Stimulated activated CD8-positive, alpha-beta memory T cell treated with anti-CD3 and anti-CD28 coated beads, Interleukin-4, amount 100 ng/mL, for 24 hours (primary cell): ENCODE measurements around the gene MROH8.
A peak's percentile ranks its signal among the peaks of the same experiment; 100 is the strongest.
"Not testable (repeated sequence)": the region's sequence is repeated elsewhere in the genome, so short reads cannot be mapped to it uniquely, and the experiment has no call there.

Experiments used
- DNase-seq: peaks from one replicate; pipeline ENCODE4 v3.0.0-alpha.2; 2020; ENCODE audit warnings: low read depth

MROH8 gene

DNA sequence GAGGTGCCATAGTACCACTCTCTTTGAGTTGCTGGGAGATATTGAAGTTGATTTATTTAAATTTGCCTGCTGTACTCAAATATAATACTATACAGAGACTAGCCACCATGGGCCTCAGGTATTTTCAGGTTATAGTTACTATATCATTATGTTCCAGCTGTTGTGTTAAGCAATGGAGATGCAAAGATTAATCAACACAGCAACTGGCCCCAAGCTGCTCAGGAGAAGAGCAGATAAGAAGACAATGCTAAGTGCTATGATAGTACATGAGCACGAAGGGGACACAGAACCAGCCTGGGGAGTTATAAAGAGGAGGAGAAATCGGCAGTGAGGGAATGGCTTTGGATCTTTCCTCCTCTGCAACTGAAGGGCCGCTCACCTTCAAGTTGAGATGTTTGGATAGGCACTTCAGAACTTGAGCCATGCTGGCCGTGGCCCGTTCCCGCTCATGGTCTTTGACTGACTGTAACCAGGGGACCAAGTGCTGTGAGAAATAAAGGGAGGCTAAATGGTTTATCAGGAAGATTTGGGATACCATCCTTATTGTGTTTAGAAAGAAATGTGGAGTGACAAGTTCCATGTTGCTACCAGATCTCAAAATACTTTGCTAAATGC, 24.6 kb downstream of the MROH8 start:
- no peak for DNase-seq

DNA sequence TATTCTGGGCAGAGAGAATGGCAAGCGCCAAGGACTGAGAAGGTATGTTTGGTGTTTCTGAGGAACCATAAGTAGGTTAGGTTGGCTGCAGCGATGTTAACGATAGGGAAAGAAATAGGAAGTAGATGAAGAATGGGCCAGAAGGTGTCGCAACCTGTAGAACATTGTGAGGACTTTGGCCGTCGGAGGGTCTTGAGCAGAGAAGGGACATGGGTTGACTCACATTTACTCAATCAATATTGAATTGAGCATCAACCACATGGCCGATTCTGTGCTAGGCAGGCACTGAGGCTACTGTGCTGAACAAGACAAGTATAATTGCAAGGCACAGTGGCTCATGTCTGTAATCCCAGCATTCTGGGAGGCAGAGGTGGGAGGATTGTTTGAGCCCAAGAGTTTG, 27.1 kb downstream of the MROH8 start:
- no peak for DNase-seq

DNA sequence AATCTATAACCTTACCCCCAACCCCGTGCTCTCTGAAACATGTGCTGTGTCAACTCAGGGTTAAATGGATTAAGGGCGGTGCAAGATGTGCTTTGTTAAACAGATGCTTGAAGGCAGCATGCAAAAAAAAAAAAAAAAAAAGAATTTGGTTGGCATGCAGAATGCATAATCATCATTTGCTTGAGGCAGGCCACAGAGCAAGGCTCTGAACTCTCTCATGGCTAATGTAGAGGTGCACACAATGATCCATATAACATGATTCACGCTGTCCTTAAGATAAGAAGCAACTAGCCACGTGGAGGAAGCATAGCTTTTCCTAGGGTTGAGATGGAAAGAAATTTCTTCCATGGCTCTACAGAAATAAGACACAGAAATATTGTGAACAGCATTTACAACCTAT, 27.8 kb downstream of the MROH8 start:
- no peak for DNase-seq

DNA sequence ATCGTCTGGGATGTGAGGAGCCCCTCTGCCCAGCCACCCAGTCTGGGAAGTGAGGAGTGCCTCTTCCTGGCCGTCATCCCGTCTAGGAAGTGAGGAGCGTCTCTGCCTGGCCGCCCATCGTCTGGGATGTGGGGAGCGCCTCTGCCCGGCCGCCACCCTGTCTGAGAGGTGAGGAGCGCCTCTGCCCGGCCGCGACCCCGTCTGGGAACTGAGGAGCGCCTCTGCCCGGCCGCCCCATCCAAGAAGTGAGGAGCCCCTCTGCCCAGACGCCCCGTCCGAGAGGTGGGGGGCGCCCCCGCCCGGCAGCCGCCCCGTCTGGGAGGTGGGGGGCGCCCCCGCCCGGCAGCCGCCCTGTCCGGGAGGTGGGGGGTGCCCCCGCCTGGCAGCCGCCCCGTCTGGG, 28.5 kb downstream of the MROH8 start:
- DNase-seq = not testable (repeated sequence)

DNA sequence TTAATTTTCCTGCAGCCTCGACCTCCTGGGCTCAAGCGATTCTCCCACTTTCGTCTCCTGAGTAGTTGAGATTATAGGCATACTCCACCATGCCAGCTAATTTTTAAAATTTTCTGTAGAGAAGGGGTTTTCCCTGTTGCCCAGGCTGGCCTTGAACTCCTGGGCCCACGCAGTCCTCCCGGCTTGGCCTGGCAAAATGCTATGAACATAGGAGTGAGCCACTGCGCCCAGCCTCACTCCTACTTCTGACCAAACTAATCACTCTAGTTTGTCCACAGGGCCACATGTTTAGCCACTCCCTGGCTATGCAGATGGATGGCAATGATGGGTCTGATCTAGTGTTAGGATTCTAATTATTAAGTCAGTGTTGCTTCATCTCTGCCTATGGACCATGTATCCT, 32.1 kb downstream of the MROH8 start:
- DNase-seq = no peak

DNA sequence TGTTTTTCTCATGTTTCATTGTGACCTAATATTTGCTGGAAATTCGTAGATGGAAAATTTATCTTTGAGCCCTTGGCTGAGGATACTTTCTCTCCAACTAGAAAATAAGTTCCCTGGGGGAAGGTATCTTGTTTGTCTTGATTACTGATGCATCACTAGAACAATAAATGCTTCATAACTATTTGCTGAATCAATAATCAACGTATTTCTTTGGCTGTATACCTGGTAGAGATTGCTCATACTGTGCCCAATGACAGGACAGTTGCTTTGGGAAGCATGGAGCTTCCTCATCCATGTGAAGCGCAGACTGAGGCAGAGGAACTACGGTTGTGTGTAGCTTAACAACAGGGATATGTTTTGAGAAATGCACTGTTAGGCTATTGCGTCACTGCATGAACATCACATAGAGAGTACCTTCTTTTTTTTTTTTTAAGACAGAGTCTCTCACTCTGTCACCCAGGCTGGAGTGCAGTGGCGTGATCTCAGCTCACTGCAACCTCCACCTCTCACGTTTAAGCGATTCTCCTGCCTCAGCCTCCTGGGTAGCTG, 34.4 kb downstream of the MROH8 start:
- no peak for DNase-seq

DNA sequence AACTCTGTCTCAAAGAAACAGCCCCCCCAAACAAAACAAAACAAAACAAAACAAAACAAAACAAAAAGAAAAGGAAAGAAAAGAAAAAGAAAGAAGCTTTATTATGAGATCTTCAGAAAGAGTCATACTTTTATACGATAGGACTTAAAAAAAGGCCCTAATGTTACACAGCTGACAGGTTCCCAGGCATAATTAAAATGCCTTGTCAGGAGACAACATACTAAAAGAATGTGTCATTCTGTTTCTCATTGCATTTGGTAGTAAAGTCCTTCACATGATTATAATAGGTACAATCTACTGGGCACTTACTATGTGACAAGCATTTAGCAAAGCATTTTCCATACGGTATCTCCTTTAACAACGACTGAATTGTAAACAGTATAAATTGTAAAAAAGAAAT, 36.6 kb downstream of the MROH8 start:
- DNase-seq = no peak

DNA sequence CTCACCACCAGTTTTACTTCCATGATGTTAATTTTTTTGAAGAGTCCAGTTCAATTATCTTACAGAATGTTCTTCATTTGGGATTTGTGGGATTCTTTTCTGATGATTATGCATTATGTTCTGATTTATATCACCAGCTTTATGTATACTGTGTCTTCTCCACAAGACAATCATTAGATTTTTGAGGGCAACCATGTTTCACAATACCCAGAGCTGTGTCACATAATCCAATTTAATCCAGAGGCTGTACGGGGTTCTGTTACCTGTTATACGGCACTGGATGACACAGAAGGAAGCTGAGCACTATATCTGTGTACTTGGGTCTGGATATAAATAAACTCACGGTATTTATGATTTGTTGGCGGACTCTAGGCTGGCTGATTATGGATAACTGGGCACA, 41.8 kb downstream of the MROH8 start:
- DNase-seq = no peak

DNA sequence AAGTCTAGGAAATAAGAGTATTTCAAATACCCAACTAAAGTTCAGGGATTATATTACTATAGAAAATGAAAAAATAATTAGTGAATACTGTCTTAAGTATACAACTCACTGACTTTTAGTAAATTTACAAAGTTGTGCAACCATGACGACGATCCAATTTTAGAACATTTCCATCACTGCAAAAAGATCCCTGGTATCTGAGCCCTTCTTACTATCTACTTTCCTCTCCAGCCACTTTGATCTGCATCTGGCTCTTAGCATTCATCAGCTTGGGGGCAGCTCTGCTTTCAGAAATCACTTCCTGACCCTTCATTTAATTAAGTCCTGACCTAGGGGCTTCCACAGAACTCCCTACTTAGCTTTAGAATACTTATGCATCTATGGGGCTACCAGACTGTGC, 45.4 kb downstream of the MROH8 start:
- no peak for DNase-seq

DNA sequence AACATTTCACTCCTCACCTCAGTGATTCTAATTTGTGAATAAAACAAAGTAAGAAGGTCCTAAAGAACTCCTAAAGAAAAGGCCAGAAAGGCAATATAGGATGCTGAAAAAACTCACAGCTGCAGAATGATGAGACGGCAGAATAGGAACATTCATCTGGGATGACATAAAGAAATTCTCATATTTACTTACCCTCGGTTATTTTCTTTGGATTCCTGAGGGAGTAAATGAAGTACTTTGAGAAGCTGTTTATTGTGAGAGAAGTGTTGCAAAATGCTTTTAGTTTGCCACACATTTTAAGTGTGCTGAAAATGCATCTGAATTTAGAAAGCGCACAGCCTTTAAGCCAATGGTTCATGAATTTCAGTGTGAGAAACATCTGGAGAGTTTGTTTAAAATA, 47.9 kb downstream of the MROH8 start:
- no peak for DNase-seq

DNA sequence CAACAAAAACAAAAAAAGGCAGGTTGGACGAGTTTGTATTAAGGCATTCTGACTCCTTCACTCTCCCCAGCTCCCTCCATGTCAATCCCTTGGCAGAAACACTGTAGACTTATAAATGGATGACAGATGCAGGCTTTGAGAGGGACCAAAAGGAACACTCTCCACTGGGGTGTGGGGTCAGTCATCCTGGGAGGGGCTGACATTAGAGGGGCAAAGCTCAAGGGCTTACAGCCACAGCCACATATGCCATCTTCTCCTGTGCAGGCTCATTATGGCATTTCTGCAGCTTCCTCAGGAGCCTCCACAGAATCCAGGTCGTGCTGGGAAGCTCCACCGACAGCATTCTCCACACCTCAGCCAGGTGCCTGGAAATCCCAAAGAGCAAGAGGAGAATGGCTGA, 50.5 kb downstream of the MROH8 start:
- no peak for DNase-seq

DNA sequence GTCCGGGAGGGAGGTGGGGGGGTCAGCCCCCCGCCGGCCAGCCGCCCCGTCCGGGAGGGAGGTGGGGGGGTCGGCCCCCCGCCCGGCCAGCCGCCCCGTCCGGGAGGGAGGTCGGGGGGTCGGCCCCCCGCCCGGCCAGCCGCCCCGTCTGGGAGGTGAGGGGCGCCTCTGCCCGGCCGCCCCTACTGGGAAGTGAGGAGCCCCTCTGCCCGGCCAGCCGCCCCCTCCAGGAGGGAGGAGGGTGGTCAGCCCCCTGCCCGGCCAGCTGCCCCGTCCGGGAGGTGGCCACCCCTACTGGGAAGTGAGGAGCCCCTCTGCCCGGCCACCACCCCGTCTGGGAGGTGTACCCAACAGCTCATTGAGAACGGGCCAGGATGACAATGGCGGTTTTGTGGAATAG, 53.1 kb downstream of the MROH8 start:
- DNase-seq = not testable (repeated sequence)

DNA sequence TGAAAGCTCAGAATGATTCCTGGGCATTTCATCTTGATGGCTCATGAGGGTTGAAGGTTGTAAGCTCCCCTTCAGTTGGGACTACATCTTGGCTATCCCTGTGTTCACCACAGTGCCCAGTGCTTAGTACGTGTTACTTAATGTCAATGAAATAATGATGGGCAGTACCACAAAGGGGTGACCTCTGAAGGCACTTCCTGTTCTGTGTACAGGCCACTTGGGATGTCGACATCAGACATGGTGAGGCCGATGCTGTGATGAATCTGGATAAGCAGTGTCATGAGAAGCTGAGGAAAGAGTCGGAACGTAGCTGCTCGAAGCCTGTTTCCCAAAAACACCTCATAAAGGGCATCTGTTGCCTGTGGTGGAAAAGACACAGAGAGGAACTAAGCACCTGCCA, 55.9 kb downstream of the MROH8 start:
- no peak for DNase-seq

DNA sequence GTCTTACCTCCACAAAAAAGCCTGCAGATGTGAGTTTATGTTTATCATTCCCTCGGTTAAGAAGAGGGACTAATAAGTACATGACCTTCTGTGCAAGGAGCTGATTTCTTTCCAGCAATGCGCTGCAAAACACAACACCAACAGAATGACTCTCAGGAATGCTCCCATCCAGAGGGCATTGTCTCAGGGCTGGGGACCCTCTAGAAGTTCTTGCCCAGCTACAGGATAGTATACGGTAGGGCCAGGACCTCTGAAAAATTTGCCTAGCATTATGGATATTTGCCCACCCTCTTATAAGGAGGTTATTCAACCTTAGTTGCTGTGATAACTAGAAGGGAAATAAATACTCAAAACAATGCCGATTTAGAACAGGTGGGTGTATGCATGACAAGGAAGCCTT, 58.9 kb downstream of the MROH8 start:
- no peak for DNase-seq

DNA sequence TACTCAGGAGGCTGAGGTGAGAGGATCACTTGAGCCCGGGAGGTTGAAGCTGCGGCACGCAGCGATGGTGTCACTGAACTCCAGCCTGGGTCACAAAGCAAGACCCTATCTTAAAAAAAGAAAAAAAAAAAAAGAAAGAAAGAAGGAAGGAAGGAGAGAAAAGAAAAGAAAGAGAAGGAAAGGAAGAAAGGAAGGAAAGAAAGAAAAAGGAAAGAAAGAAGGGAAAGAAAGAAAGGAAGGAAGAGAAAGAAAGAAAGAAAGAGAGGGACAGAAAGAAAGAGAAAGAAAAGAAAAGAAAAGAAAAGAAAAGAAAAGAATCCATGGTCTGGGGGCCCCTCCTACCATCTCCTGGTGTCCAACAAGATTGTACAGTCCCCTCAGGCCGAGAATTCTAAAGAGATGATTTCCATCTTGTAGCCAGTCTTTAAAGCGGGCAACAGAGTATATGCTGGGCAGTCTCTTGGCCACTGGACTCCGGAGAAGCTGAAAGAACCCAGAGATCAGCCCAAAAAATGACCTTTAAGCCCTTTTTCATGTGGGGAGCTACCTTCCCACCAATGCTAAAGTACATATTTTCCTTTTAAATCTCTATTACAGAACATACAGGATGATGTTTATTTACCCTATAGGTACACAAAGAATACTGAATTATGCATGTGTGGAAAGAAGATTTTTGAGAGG, 59.9 kb downstream of the MROH8 start:
- DNase-seq = no peak

DNA sequence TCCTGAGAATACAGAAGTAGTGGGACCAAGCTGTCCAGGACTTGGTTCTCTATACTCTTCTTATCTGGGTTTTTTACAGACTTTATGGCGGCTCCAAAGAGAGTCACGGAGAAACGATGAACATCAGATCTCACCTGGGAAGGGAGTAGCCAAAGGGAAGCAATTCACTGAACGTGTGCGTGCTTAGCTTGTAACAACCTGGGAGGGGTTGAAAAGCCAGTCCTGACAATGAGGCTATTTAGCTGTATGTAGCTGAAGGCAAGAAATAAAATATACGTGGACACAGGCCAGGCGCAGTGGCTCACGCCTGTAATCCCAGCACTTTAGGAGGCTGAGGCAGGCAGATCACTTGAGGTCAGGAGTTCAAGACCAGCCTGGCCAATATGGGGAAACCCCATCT, 65.3 kb downstream of the MROH8 start:
- no peak for DNase-seq

DNA sequence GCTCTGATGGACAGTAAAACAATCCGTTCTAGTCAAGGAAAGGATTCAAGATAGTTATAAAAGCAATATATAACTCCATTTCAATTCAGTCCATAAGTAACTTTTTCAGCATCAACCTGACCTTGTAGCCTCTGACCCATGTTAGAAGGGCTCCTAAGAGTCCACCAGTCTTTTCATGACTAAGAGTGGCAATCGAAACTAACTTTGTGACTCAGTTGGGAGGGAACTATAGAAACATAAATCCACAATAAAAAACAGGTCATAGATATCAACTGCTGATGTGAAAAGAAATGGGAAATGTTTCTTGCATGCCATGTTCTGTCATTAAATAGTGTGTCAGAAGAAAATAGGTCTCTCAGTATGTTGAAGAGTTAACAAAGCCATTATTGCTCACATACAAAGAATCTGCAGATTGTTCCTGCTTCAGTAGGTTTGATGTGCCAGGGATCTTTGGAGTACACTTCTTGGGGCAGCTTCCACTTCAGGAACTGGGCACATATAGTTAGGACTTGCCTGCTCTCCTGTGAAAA, 67.4 kb downstream of the MROH8 start:
- no peak for DNase-seq

DNA sequence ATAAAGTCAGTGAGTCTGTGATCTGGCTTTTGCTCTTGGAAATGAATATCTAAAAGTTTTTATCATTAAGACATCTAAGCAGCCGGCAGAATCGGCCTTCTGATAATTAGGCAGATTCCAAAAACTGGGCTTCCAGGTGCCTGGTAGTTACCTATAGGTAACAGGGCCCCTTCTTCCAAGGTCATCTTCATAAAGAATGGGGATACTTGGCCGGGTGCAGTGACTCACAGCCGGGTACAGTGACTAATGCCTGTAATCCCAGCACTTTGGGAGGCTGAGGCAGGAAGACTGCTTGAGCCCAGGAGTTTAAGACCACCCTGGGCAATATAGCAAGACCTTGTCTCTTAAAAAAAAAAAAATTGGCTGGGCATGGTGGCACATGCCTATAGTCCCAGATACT, 70.7 kb downstream of the MROH8 start:
- DNase-seq = no peak

DNA sequence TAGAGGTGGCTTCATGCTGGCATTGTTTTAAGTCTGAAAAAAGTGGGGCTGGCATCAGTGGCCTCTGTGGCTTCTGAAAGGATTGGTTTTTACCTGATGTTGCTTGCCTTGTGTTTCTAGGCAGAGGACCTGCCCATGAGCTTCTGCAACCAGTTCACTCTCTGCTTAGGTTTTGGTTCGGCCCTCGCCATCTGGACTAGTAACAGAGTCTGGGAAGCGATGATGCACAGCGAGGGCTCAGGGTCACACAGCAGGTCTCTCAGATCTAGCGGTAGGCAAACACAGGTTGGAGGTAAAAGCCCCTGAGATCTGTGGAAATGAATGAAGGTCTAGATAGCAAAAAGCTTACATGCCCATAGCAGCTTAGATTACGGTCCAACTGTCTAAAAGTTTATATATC, 76.8 kb downstream of the MROH8 start:
- DNase-seq = no peak

DNA sequence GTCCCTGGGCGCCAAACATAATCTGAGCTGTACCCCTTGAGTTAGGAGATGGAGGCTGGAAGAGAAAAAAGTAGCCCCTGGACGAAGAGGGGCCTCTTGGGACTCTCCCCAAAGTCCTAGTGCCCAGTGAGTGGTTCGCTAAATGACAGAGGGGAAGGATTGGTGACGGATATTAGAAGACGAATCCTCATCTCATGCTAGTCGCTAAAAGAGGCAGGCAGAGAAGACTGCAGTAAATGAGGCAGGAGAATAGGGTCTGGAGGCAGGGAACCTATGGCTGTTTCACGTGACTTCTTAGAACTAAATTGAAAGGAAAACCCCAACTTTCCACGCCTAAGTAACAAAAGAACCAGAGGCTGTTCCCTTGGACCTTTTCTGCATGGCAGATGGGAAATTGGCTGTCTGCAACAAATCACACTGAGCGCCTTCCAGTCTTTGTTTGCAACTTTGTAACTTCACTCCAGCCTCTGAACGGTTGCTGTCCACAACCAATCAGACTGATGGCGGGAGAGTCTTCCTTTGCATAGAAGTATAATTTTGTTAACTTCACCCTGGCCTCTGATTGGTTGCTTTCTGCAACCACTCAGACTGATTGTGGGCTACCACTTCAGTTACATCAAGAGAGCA, 82.8 kb downstream of the MROH8 start:
- DNase-seq = no peak

DNA sequence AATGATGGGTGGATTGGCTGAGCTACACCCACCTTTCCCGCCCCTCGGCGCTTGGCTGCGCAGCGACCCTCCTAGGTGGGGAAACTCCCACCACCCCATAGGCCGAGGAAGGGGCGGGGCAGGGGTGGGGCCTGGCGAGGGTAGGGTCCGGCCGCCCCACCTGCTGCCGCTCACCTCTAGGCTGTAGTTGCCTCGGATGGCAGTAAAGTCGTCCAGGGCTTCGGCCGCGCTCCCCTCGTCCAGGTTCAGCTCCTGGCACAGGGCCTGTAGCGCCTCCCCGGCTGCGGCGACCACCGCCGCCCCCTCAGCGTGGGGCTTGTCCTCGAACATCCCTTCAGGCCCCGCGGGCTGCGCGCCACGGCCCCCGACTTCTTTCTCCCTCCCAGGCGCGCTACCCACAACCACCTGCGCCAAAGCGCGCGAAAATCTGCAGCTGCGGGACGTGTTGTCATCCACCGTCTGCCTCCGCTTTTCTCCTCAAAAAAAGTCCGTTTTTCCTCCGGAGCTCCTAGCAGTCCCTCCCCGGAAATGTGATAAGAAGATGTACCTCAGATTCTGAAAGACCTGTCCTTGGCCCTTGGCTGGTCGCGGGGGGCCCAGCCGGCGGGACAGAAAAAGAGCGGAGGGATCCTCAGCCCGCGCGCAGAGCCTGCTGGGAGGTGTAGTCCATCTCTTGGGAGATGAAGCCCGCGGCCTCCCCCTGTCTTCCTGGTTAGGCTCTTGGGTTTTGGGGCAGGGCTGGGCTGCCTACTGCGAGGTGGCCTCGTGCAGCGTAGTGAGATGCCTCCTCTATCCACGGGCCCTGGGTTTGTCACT, 83.5 kb downstream of the MROH8 start, which contains the start of gene RBL1:
TSS of gene RBL1 (minus strand) at position 399 of the 816 bp plus-strand sequence. CDS start at position 330, 69 bp downstream.
- peak; percentile 82 for DNase-seq

DNA sequence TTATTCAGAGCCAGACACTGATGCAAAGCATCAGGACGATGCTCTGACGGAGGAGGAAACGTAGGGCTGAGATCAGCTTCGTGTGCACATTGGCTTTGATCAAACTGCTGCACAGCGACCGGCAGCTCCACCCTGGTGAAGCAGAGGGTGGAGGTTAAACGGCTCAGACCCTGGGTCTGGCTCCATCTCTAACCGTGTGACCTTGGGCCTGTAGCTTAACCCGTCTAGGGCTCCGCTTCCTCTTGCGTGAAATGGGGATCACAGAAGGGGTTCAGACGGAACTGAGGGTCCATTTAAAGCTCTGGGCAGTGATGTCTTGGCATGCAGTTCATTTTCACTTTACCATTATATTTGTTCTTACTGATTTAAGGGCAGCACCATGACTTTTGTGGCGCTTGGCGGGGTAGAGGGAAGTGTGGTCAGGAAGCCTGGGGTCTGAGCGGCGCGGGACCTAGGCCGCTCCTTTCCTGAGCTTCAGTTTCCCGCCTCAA, 84.2 kb downstream of the MROH8 start:
- DNase-seq = no peak
